Keratinocyte (primary cell): ENCODE data around the gene MYLK3.

Source experiments
- CTCF ChIP-seq, 3 experiments: IDR thresholded peaks in 1 of 3; conservative IDR thresholded peaks in 1 of 3; optimal IDR thresholded peaks in 1 of 3; 2 replicates in 2 of 3; 3 replicates in 1 of 3; pipeline versions ENCODE3 to v1.5.1; 2011; ENCODE audit warnings: low read length in 3 of 3, mild to moderate bottlenecking in 3 of 3, moderate library complexity in 2 of 3, control low read depth in 1 of 3, inconsistent platforms in 1 of 3; ENCODE audit not compliant: insufficient read depth in 2 of 3; ENCODE audit errors: extremely low read depth in 1 of 3
- EZH2 ChIP-seq: IDR thresholded peaks from one replicate; pipeline ENCODE4 v1.6.1; 2012; ENCODE audit warnings: inconsistent platforms, mild to moderate bottlenecking, low read length, moderate library complexity

- TF ChIP-seq CTCF (optimal IDR thresholded peaks at IDR 0.05 in 1 of 3, IDR thresholded peaks at IDR 0.05 in 1 of 3, conservative IDR thresholded peaks at IDR 0.05 in 1 of 3; ENCODE audit: extremely low read depth in 1 of 3, insufficient read depth in 2 of 3, low read length in 3 of 3) (no peak), EZH2 (no peak)
These were observed 21.0 kb downstream of the MYLK3 start for GRCh38 chr16:46727184-46727583.
